ENCODE measurements around the gene DNAJA3.
"Not testable (repeated sequence)": the region's sequence is repeated elsewhere in the genome, so short reads cannot be mapped to it uniquely, and the experiment has no call there.

Gene DNAJA3

GRCh38 chr16:4387781-4388180 lies 37.9 kb upstream of the DNAJA3 start:
- DNase-seq, result no peak

DNA sequence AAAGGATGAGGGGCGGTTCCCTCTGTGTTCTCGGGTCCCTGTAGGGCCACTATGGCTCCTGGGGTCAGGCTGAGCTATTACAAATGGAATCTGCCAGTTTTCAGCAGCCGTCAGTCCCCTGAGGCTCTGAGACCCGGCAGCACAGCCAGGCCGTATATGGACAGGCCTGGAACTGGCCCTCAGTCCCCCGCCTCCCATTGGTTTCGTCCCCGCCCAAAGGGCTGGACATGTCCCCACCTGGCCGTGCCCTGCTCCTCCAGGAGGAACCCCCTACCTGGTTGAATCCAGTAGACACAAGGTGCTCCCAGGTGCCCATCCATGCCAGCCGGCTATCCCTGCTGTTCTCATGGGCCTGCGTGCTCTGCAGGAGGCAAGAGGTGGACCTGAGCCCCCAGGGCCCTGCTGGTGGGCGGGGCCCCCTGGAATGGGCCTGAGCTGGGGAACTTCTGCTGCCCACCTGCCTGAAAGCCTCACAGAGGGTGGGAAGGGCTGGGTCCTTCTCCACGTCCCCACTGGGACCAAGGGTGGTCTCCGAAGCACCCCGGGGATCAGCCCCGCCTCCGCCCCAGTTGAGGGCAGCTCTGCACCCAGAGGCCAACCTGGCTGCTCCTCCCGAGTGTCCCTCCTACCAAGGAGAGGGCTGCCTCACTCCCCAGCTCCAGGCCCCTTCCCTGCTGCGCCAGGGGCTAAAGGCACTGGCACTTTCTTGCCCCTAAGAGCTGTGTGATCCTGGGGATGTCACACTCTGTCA lies 37.2 kb upstream of the DNAJA3 start:
- no peak for DNase-seq

- DNase-seq, result no peak
These were observed 36.4 kb upstream of the DNAJA3 start for GRCh38 chr16:4389051-4389955.

DNA sequence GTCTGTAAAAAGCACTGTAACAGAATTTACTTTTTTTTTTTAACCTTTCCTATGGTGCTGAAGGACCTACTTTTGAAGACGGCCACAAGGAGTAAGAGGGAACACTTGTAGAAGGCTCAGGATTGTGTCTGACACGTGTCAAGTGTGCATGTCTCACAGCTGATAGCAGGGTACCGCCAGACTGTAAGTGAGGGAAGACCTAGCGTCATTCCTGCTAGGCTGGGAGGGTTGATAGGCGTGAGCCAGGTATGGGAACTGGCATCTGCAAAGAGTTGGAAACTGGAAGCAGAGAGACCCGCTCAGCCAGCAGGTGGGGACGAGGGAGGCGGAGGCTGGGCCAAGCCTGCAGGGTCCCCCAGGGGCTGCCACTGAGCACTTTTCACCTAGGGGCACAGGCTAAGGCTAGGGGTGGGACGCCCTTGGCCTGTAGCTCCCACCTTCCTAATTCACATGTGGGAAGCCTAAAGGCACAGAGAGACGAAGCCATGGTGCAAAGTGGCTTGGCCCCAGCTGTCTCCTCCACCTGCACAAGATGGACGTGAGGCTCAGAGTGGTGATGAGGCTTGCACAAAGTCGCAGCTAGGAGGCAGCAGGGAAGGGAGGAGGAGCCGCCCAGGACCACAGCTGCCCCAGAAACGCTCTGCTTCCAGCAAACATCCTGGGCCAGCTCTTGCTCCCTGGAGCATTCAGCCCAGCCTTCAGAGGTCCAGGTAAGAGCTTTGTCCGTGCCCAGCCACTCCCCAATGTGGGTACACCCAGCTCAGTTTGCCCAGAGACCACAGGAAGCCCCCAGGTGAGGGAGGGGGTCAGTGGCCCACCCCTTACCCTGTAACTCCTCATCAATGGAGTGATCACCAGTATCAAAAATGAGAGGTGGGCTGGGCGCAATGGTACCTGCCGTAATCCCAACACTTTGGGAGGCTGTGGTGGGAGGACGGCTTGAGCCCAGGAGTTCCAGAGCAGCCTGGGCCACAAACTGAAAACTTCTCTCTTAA lies 35.1 kb upstream of the DNAJA3 start:
- DNase-seq, result no peak

DNA sequence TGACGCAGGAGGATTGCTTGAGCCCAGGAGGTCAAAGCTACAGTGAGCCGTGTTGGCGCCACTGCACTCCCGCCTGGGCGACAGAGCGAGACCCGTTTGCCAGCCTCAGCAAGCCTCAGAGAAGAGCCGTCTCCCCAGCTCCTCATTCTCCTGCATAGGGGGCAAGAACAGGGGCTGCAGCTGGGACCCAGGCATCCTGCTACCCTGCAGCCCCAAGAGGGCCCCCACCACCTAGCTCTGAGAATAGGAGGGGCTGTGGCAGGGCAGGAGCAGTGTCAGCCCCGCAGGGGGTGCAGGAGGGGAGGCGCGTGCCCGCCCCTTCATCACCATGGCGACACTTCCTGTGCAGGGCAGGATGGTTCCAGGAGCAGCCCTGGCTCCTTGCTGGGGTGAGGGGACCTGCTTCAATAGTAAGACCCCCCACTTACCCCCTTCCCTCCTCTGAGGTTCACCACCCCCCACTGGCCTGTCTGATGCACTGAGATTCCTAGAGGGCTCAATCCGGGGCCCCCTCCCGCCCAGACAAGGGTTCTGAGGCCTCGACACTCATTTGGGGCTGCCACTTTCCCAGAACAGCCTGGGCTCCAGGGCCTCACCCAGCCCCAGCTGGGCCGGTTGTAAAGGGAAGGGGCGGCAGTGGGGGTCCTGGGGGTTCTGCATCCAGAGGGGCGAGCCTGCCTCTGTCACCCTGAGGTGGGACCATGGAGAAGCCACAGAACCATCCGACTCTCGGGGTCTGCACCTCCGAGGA lies 33.9 kb upstream of the DNAJA3 start:
- DNase-seq, result peak; percentile 17

DNA sequence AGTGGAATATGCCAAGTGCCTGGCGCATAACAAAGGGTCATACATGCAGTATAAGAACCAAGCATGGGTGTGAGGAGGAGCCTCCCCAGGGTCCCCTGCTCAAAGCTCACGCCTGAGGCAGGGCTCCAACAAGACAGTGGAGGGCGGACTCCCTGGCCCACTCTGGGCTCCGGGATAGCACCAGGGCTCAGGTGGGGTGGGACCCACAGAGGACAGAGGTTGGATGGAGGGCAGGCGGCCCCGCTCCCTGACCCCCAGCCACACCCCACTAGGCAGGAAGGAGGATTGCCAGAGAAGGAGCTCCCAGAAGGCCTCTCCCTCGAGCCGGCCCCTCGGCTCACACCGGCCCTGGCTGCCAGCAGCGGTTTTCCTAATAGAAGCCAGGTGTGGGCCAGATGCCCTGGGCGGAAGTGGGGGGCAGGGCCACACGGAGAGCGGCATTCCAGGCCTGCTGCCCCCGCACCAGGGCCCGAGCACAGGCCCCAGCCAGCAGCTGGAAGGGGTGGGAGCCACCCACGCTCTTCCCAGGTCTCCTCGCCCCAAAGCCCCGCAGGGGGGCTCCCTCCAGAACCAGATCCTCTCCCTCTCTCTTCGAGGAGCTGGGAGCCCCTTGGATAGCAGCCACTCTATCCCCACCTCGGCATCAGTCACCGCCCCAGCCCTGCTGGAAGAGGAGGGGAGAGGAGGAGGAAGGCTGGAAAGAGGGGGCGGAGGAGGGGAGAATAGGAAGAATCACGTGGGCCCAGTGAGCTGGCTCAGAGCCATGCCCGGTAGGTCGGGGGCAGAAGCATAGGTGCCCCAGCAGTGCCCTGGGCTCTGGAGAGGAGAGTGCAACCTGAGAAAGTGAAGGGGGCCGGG lies 33.1 kb upstream of the DNAJA3 start:
- DNase-seq, result no peak

GRCh38 chr16:4393240-4393600 lies 32.4 kb upstream of the DNAJA3 start:
- DNase-seq, result no peak

GRCh38 chr16:4393850-4394249 lies 31.8 kb upstream of the DNAJA3 start:
- DNase-seq, result not testable (repeated sequence)

DNA sequence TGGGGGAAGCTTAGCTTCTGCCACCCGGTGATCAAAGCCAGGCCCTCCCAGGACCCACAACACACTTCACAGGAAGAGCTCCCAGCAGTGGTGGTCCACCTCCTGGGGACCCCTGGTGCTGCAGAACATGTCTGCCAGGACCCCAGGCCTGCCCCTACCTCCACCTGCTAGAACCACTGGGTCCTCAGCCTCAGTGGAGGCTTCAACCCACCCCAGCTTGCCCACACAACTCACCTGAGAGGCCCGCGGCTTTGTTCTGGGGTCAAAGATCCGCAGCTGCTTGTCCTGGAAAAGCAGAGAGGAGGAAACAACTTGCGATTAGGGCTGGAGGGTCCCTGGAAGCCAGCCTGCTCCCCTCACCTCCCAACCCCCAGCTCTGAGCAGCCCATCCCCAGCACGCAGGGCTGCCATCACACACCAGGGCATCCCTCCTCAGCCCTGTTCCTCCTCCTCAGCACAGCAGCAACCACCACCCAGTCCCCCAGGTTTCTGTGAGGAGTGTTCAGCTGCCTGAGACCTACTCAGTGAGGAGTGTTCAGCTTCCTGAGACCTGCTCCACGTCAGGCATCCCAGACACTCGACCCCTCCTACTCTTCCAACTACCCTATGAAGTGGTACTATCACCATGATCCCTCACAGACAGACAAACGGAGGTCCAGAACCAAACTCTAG lies 30.5 kb upstream of the DNAJA3 start:
- no peak for DNase-seq

DNA sequence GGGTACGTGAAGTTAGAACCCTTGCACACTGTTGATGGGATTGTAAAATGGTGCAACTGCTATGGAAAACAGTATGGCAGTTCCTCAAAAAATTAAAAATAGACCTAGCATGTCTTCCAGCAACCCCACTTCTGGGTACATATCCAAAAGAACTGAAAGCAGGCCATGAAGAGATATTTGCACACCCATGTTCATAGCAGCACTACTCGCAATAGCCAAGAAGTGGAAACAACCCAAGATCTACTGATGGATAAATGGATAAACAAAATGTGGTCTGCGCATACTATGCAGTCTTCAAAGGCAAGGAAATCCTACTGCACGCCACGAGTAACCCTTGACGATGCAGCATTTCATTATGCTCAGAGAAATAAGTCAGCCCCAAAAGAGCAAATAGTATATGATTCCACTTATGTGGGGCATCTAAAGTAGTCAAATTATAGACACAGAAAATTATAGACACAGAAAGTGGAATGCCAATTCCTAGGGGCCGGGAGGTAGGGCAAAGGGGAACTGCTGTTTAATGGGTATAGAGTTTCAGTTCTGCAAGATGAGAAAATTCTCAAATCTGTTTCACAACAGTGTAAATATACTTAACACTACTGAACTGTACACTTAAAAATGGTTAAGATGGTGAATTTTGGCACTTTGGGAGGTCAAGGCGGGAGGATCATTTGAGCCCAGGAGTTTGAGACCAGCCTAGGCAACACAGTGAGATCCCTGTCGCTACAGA lies 26.5 kb upstream of the DNAJA3 start:
- DNase-seq, result no peak

GRCh38 chr16:4401094-4401501 lies 24.6 kb upstream of the DNAJA3 start:
- DNase-seq, result no peak

GRCh38 chr16:4401510-4401909 lies 24.2 kb upstream of the DNAJA3 start:
- DNase-seq, result no peak

GRCh38 chr16:4402439-4403132 lies 23.1 kb upstream of the DNAJA3 start:
- DNase-seq, result peak; percentile 66

DNA sequence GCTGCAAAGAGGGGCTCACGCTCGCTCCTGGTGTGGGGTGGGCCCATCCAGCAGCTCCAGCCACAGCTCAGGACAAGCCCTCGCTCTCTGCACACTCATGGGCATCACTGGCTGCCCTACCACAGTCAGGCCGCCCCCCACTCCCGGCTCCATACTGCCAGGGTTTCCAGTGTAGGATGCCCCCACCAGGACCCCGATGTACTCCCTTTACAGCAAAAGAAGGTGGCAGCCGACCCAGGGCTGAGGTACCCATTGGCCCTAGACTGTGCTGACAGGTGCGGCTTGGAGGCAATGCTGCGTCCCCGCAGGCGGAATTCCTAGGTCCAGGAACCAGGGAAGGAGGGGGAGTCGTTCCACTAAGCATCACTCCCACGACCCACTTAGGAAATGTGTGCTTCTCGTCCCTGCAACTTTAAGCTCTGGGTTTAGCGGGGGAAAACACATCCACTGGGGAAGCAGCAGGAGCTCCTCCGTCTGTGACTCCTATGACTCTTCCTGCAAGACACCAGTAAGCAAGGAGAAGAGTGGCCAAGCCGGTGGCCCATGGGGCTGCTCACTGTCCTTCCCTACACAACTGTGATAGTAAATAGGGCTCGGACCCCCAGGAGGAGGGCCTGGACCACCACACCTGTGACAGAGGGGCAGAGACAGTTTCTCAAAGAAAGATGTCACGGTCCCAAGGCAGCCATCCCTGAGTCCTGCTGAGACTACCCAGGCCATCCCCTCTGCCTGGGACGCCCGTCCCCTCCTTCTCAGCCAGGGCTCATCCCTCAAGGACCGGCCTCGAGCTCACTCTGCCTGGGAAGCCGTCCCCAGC lies 22.3 kb upstream of the DNAJA3 start:
- no peak for DNase-seq

GRCh38 chr16:4404247-4404966 lies 21.3 kb upstream of the DNAJA3 start:
- peak; percentile 9 for DNase-seq

GRCh38 chr16:4404967-4405696 lies 20.5 kb upstream of the DNAJA3 start:
- no peak for DNase-seq

Measured in NCI-H1436 (cell line).